K562 (cell line): Measurements from ENCODE around the gene TAAR1.

Experiments used
- CHCHD3 ChIP-seq: fragments of 250-450 bp; sonication (Bioruptor Pico); IDR thresholded peaks from 2 replicates; pipeline ENCODE4 v2.1.2; 2022; ENCODE audit warnings: mild to moderate bottlenecking
- EGR1 ChIP-seq: fragments of 450-650 bp; conservative IDR thresholded peaks from 2 replicates; pipeline ENCODE4 v1.6.1; 2017; ENCODE audit warnings: mild to moderate bottlenecking
- EZH2 ChIP-seq: IDR thresholded peaks from 2 replicates; pipeline ENCODE4 v1.6.1; 2012; ENCODE audit warnings: low read depth, mild to moderate bottlenecking, inconsistent platforms, low read length, borderline replicate concordance
- POLR2A ChIP-seq: fragments of 450-650 bp; conservative IDR thresholded peaks from 2 replicates; pipeline ENCODE4 v1.6.1; 2016
- POLR2AphosphoS5 ChIP-seq: IDR thresholded peaks from 2 replicates; pipeline ENCODE4 v1.6.1; 2011; ENCODE audit warnings: mild to moderate bottlenecking, low read depth, low read length, moderate library complexity; ENCODE audit not compliant: control insufficient read depth, insufficient read depth
- PYGO2 ChIP-seq: fragments of 450-650 bp; IDR thresholded peaks from 2 replicates; pipeline ENCODE4 v1.6.1; 2016; ENCODE audit warnings: mild to moderate bottlenecking, missing genetic modification characterization, moderate library complexity, missing compliant biosample characterization
- RAD21 ChIP-seq, 2 experiments: fragments of 250-450 bp in 1 of 2; fragments of 450-650 bp in 1 of 2; sonication (Bioruptor Pico) in 1 of 2; formaldehyde crosslinking in 1 of 2; IDR thresholded peaks in 1 of 2; conservative IDR thresholded peaks in 1 of 2; 2 replicates each; pipeline versions ENCODE4 v1.4.0 to v1.8.0; 2020 to 2022; ENCODE audit warnings: mild to moderate bottlenecking in 2 of 2, moderate library complexity in 1 of 2
- TBL1XR1 ChIP-seq, 2 experiments: IDR thresholded peaks; 2 replicates each; pipeline ENCODE4 v1.6.1; 2012; ENCODE audit warnings: improper control_type of control experiment in 2 of 2, low read length in 2 of 2, mild to moderate bottlenecking in 1 of 2
- ZNF586 ChIP-seq: fragments of 450-650 bp; formaldehyde crosslinking; conservative IDR thresholded peaks from 2 replicates; pipeline ENCODE4 v1.4.0; 2020; ENCODE audit warnings: mild to moderate bottlenecking, moderate library complexity
- TF ChIP-seq, protein P1 (sequence below): fragments of 450-650 bp; formaldehyde crosslinking; IDR thresholded peaks from 2 replicates; pipeline ENCODE4 v1.4.0; 2020; ENCODE audit warnings: mild to moderate bottlenecking, moderate library complexity
- TF ChIP-seq, protein P2 (sequence below), 3 experiments: fragments of 200-800 bp in 1 of 3; fragments of 250-450 bp in 1 of 3; fragments of 450-650 bp in 1 of 3; sonication (Bioruptor Pico) in 1 of 3; sonication (Bioruptor generic) in 1 of 3; formaldehyde crosslinking in 1 of 3; IDR thresholded peaks; 2 replicates each; pipeline versions ENCODE4 v1.6.1 to v1.8.0; 2016 to 2022; ENCODE audit warnings: mild to moderate bottlenecking in 2 of 3, missing genetic modification characterization in 2 of 3, missing compliant biosample characterization in 1 of 3, moderate library complexity in 1 of 3

DNA sequence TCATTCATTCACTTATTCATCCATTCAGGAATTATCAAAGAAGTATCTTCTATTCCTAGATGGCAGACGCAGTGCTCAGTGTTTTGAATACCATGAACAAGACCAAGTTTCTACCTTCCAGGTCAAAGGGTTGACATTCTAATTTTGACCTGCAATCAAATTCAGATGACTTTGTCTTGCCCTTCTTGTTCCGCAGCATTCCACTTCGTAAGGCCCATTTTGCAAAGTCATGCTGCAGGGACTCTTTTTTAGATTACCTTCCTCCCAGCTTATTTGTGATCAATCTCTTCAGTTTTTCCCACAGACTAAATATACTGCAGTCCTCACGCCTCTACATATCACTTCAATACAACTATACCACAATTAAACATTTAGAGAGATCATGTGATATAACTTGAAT lies 7.1 kb upstream of the TAAR1 start:
- TF ChIP-seq CHCHD3 (CRISPR knock-in tag) (no peak), EGR1 (no peak), POLR2AphosphoS5 (no peak), POLR2A (no peak), EZH2 (no peak), RAD21 (CRISPR knock-in tag; conservative IDR thresholded peaks at IDR 0.05 in 1 of 2, IDR thresholded peaks at IDR 0.05 in 1 of 2) (no peak), ZNF586 (no peak), PYGO2 (tag) (no peak), TBL1XR1 (IDR thresholded peaks at IDR 0.05; ENCODE audit: low read length in 2 of 2) (no peak)
- TF ChIP-seq, protein P1, sequence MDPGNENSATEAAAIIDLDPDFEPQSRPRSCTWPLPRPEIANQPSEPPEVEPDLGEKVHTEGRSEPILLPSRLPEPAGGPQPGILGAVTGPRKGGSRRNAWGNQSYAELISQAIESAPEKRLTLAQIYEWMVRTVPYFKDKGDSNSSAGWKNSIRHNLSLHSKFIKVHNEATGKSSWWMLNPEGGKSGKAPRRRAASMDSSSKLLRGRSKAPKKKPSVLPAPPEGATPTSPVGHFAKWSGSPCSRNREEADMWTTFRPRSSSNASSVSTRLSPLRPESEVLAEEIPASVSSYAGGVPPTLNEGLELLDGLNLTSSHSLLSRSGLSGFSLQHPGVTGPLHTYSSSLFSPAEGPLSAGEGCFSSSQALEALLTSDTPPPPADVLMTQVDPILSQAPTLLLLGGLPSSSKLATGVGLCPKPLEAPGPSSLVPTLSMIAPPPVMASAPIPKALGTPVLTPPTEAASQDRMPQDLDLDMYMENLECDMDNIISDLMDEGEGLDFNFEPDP (CRISPR knock-in tag) = no peak
- TF ChIP-seq, protein P2, sequence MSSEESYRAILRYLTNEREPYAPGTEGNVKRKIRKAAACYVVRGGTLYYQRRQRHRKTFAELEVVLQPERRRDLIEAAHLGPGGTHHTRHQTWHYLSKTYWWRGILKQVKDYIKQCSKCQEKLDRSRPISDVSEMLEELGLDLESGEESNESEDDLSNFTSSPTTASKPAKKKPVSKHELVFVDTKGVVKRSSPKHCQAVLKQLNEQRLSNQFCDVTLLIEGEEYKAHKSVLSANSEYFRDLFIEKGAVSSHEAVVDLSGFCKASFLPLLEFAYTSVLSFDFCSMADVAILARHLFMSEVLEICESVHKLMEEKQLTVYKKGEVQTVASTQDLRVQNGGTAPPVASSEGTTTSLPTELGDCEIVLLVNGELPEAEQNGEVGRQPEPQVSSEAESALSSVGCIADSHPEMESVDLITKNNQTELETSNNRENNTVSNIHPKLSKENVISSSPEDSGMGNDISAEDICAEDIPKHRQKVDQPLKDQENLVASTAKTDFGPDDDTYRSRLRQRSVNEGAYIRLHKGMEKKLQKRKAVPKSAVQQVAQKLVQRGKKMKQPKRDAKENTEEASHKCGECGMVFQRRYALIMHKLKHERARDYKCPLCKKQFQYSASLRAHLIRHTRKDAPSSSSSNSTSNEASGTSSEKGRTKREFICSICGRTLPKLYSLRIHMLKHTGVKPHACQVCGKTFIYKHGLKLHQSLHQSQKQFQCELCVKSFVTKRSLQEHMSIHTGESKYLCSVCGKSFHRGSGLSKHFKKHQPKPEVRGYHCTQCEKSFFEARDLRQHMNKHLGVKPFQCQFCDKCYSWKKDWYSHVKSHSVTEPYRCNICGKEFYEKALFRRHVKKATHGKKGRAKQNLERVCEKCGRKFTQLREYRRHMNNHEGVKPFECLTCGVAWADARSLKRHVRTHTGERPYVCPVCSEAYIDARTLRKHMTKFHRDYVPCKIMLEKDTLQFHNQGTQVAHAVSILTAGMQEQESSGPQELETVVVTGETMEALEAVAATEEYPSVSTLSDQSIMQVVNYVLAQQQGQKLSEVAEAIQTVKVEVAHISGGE (CRISPR knock-in tag; IDR thresholded peaks at IDR 0.05) = no peak
